HepG2 (cell line): ENCODE results near the gene SLC25A33. TPM values are rescaled to one million over a fixed set of nuclear protein-coding genes. Genes with fewer than 3 reads are reported as not detected.
A peak's percentile ranks its signal among the peaks of the same experiment; 100 is the strongest.

Experiments used
- AFF4 ChIP-seq: sonication (generic); formaldehyde crosslinking; IDR thresholded peaks from 2 replicates; pipeline ENCODE4 v1.4.0; 2020; ENCODE audit warnings: missing genetic modification reagents
- ARNTL ChIP-seq: sonication (generic); formaldehyde crosslinking; IDR thresholded peaks from 2 replicates; pipeline ENCODE4 v1.4.0; 2020; ENCODE audit warnings: mild to moderate bottlenecking, missing genetic modification reagents
- ATF3 ChIP-seq: sonication (generic); formaldehyde crosslinking; IDR thresholded peaks from 2 replicates; pipeline ENCODE4 v1.4.0; 2020; ENCODE audit warnings: missing genetic modification reagents
- CCAR2 ChIP-seq: fragments of 200-400 bp; formaldehyde crosslinking; optimal IDR thresholded peaks from 2 replicates; pipeline ENCODE3; 2018; ENCODE audit warnings: low read depth, mild to moderate bottlenecking, low read length, moderate library complexity
- ETV5 ChIP-seq: IDR thresholded peaks from 2 replicates; pipeline ENCODE4 v1.6.1; 2018; ENCODE audit warnings: missing biosample characterization, missing genetic modification reagents, inconsistent platforms, borderline replicate concordance
- FOXP1 ChIP-seq, 2 experiments: fragments of 450-650 bp in 1 of 2; IDR thresholded peaks; 2 replicates each; pipeline ENCODE4 v1.6.1; 2017 to 2018; ENCODE audit warnings: antibody characterized with exemption in 1 of 2
- GTF3A ChIP-seq: sonication (generic); formaldehyde crosslinking; conservative IDR thresholded peaks from 2 replicates; pipeline ENCODE4 v1.4.0; 2020; ENCODE audit warnings: mild to moderate bottlenecking, missing genetic modification reagents
- HBP1 ChIP-seq: IDR thresholded peaks from 2 replicates; pipeline ENCODE4 v1.6.1; 2016; ENCODE audit warnings: low read depth, control low read depth
- HNRNPUL1 ChIP-seq: fragments of 200-400 bp; formaldehyde crosslinking; IDR thresholded peaks from 2 replicates; pipeline ENCODE4 v1.6.1; 2017; ENCODE audit warnings: low read depth, mild to moderate bottlenecking, low read length, moderate library complexity
- MAX ChIP-seq: IDR thresholded peaks from 2 replicates; pipeline ENCODE4 v1.6.1; 2012; ENCODE audit warnings: inconsistent platforms
- MIER2 ChIP-seq: IDR thresholded peaks from 2 replicates; pipeline ENCODE4 v1.6.1; 2016; ENCODE audit warnings: missing biosample characterization, missing genetic modification reagents
- PCBP1 ChIP-seq: fragments of 200-400 bp; formaldehyde crosslinking; IDR thresholded peaks from 2 replicates; pipeline ENCODE4 v1.6.1; 2017; ENCODE audit warnings: mild to moderate bottlenecking, low read depth, low read length, borderline replicate concordance
- XBP1 ChIP-seq: sonication (generic); formaldehyde crosslinking; IDR thresholded peaks from 2 replicates; pipeline ENCODE4 v1.5.0; 2020; ENCODE audit warnings: missing genetic modification reagents
- ZBTB4 ChIP-seq: sonication (generic); formaldehyde crosslinking; IDR thresholded peaks from 2 replicates; pipeline ENCODE4 v1.4.0; 2020; ENCODE audit warnings: missing genetic modification reagents, mild to moderate bottlenecking, borderline replicate concordance
- ZBTB42 ChIP-seq: sonication (generic); formaldehyde crosslinking; IDR thresholded peaks from 2 replicates; pipeline ENCODE4 v1.5.0; 2020; ENCODE audit warnings: mild to moderate bottlenecking, missing genetic modification reagents
- ZFY ChIP-seq: sonication (generic); formaldehyde crosslinking; IDR thresholded peaks from 2 replicates; pipeline ENCODE4 v1.4.0; 2020; ENCODE audit warnings: missing genetic modification reagents
- ZNF10 ChIP-seq: sonication (generic); formaldehyde crosslinking; IDR thresholded peaks from 2 replicates; pipeline ENCODE4 v1.4.0; 2020; ENCODE audit warnings: mild to moderate bottlenecking, low read depth, missing genetic modification reagents, borderline replicate concordance
- ZNF317 ChIP-seq: sonication (generic); formaldehyde crosslinking; IDR thresholded peaks from 2 replicates; pipeline ENCODE4 v1.5.0; 2020; ENCODE audit warnings: mild to moderate bottlenecking, missing genetic modification reagents
- ZZZ3 ChIP-seq: sonication (generic); formaldehyde crosslinking; IDR thresholded peaks from 2 replicates; pipeline ENCODE4 v1.4.0; 2020; ENCODE audit warnings: missing genetic modification reagents, mild to moderate bottlenecking, borderline replicate concordance
- polyA plus RNA-seq, 8 experiments: library from polyadenylated mRNA; depleted of rRNA in 3 of 8; stranded (reverse) in 7 of 8; unstranded in 1 of 8; fragments of >200 nt; fragmentation: Illumina TruSeq in 4 of 8; extraction: Trizol in 4 of 8; gene quantifications; 2 replicates each; pipeline versions ENCODE4 v1.2.1 to v1.2.3, GENCODE V29; 2011 to 2016; ENCODE audit warnings: low read depth in 4 of 8, missing spikeins in 1 of 8, mixed read lengths in 1 of 8; ENCODE audit not compliant: insufficient read depth in 1 of 8
- total RNA-seq, 5 experiments: library from RNA; depleted of rRNA; stranded (reverse); fragments of >200 nt; fragmentation: Illumina TruSeq; extraction: Trizol; gene quantifications; 2 replicates each; pipeline ENCODE4 v1.2.3, GENCODE V29; 2016; ENCODE audit warnings: low read depth in 1 of 5

SLC25A33 gene
- total and polyA plus RNA-seq, 2 of the 13 experiments (the other 11 are each of a cell fraction or from before 2014, with no cell fraction given), result 15.4 to 50.3 TPM

- no peak for TF ChIP-seq AFF4
- no peak for TF ChIP-seq ZZZ3 (CRISPR knock-in tag)
- 0 out of 2 replicates have a peak, but pooled peaks have one; percentile 51 for TF ChIP-seq HBP1 (CRISPR knock-in tag)
- TF ChIP-seq MAX, result 0 out of 2 replicates have a peak, but pooled peaks have one; percentile 60
- no peak for TF ChIP-seq ZNF10 (CRISPR knock-in tag)
- TF ChIP-seq XBP1 (CRISPR knock-in tag), result no peak
- peak; percentile 33; the same call in 1 of the 2 replicates for TF ChIP-seq MIER2 (CRISPR knock-in tag)
- no peak for TF ChIP-seq ZBTB42 (CRISPR knock-in tag)
- no peak for TF ChIP-seq ZBTB4 (CRISPR knock-in tag)
- peak; percentile 63; the same call in 1 of the 2 replicates for TF ChIP-seq ETV5 (CRISPR knock-in tag)
- no peak for TF ChIP-seq HNRNPUL1
- TF ChIP-seq ARNTL, result peak; percentile 95
- no peak for TF ChIP-seq ZNF317 (CRISPR knock-in tag)
- no peak for TF ChIP-seq GTF3A
- no peak for TF ChIP-seq CCAR2
- no peak for TF ChIP-seq ATF3 (CRISPR knock-in tag)
- TF ChIP-seq FOXP1 (IDR thresholded peaks at IDR 0.05), result peak; percentile 55; the same call in 1 of the 2 replicates
- peak; percentile 93 for TF ChIP-seq FOXP1 (CRISPR knock-in tag; IDR thresholded peaks at IDR 0.05)
- no peak for TF ChIP-seq ZFY (CRISPR knock-in tag)
- TF ChIP-seq PCBP1, result no peak
Measured at GRCh38 chr1:9549955-9550546, 10.8 kb downstream of the SLC25A33 start (continued).
